ENCODE measurements around the gene TFEB.

Gene TFEB

GRCh38 chr6:41671376-41671775, 64.0 kb downstream of the TFEB start:
- no peak for DNase-seq

- DNase-seq = no peak
These were observed 64.6 kb downstream of the TFEB start for GRCh38 chr6:41670703-41671360.

- no peak for DNase-seq
These were observed 66.4 kb downstream of the TFEB start for GRCh38 chr6:41668968-41669367.

- no peak for DNase-seq
These were observed 68.2 kb downstream of the TFEB start for GRCh38 chr6:41667195-41667594.

- no peak for DNase-seq
These were observed 71.1 kb downstream of the TFEB start for GRCh38 chr6:41664271-41664670.

- no peak for DNase-seq
These were observed 71.8 kb downstream of the TFEB start for GRCh38 chr6:41663568-41663967.

GRCh38 chr6:41659935-41660334, 75.5 kb downstream of the TFEB start:
- DNase-seq = peak in 1 of 2 experiments; percentile 26

GRCh38 chr6:41658636-41659035, 76.8 kb downstream of the TFEB start:
- DNase-seq = no peak

GRCh38 chr6:41657131-41658094, 78.0 kb downstream of the TFEB start:
- DNase-seq = no peak

- no peak for DNase-seq
These were observed 79.3 kb downstream of the TFEB start for GRCh38 chr6:41656002-41656691.

- DNase-seq = no peak
These were observed 79.8 kb downstream of the TFEB start for GRCh38 chr6:41655646-41656001.

GRCh38 chr6:41655176-41655575, 80.2 kb downstream of the TFEB start:
- DNase-seq = no peak

- no peak for DNase-seq
These were observed 80.7 kb downstream of the TFEB start for GRCh38 chr6:41654698-41655151.

- DNase-seq = no peak
These were observed 81.2 kb downstream of the TFEB start for GRCh38 chr6:41654151-41654697.

GRCh38 chr6:41653691-41654090, 81.7 kb downstream of the TFEB start:
- DNase-seq = no peak

- DNase-seq = peak in 1 of 2 experiments; percentile 36
These were observed 82.3 kb downstream of the TFEB start for GRCh38 chr6:41652866-41653652.

- DNase-seq = no peak
These were observed 83.3 kb downstream of the TFEB start for GRCh38 chr6:41651962-41652657.

GRCh38 chr6:41651246-41651961, 84.0 kb downstream of the TFEB start:
- DNase-seq = no peak

GRCh38 chr6:41650120-41650519, 85.3 kb downstream of the TFEB start:
- DNase-seq = no peak

GRCh38 chr6:41649596-41649995, 85.8 kb downstream of the TFEB start:
- no peak for DNase-seq

GRCh38 chr6:41648921-41649320, 86.5 kb downstream of the TFEB start:
- DNase-seq = no peak
